ENCODE measurements around the gene TMEM121. TPM values are rescaled to one million over a fixed set of nuclear protein-coding genes. Genes with fewer than 3 reads are reported as not detected.
"Not testable (repeated sequence)": the region's sequence is repeated elsewhere in the genome, so short reads cannot be mapped to it uniquely, and the experiment has no call there.

The TMEM121 gene
- total RNA-seq, 1 donor from 2014 or later: 5.8 TPM

DNA sequence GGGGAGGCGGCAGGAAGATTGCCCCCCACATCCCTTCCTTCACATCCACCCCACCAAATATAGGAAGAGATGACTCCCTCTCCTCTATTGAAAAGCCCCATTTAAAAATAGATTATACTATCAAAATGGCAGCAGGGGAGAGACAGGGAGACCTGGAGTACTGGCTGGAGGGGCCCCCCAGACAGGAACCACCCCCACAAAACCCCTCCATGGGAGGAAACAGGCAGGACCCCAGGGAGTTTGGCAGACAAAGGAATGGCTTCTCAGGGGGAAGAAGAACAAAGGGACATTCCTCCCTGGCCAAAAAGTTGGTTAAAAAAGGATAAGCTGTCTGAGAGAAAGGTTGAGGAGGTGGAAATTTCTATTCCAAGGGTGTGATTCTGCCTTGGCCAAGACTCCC is 19.3 kb downstream of the TMEM121 start:
- DNase-seq (ENCODE audit: low read depth in 2 of 2): not testable (repeated sequence)

DNA sequence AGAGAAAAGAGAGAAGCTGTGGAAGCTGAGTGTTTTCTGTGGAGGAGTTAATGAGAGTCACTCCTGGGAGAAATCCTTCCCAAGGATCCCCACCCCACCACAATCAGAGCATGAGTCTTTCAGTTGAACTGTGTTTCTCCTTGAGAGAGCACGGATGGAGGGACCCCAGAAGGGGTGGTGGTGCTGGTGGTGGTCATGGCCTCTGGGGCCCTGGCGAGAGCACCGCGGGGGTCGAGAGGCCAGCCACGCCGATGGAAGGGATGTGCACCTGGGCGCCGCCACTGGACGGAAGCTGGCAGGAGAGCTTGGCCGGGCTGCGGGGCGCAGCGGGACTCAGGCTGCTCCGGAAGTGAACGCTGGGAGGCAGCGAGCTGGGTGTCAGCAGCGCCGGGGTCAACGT is 20.0 kb downstream of the TMEM121 start:
- not testable (repeated sequence) for DNase-seq (ENCODE audit: low read depth in 2 of 2)

DNA sequence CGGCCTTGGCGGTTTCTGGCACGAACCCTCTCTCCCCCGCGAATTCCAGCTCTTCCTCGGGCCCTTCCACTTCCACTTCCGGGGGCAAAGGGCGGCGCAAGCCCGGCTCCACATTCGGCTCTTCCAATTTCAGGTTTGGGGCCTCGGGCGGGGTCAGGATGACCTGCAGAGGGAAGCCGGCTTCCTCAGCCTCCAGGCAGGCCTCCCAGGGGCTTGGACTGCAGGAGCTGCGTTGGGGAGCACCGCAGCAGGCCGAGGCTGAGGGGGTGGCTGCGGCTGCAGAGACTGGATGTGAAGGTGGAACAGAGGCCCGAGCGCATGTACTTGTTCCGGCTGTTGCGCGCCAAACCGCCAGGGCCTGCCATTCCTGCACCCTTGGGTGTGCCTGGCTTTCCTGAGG is 20.7 kb downstream of the TMEM121 start:
- not testable (repeated sequence) for DNase-seq (ENCODE audit: low read depth in 2 of 2)

DNA sequence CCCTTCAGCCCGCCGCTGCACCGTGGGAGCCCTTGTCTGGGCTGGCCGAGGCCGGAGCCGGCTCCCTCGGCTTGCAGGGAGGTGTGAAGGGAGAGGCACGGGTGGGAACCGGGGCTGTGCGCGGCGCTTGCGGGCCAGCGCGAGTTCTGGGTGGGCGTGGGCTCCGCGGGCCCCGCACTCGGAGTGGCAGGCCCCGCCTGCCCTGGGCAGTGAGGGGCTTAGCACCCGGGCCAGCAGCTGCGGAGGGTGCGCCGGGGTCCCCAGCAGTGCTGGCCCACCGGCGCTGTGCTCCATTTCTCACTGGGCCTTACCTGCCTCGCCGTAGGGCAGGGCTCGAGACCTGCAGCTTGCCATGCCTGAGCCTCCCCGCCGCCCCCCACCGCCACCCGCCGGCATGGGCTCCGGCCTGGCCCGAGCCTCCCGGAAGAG is 21.4 kb downstream of the TMEM121 start:
- DNase-seq (ENCODE audit: low read depth in 2 of 2): no peak

DNA sequence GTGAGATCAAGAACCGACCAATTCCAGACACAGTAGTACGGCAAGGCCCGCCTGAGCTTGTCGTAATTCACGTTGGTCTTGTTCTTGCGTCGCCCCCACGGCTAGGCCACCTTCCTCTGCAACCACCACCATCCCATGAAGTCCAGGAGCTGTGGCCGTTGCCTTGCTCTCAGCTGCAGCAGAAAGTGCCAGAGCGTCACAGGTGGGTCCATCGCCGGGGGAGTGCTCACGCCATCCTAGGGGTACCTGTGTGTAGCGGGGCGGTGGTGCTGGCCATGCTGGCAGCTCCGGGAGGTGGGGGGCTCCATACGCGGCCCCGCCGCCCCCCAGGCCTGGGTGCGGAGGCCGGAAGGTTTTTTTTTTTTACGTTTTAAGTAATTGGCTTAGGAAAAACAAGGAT is 23.1 kb downstream of the TMEM121 start:
- DNase-seq (ENCODE audit: low read depth in 2 of 2): no peak

DNA sequence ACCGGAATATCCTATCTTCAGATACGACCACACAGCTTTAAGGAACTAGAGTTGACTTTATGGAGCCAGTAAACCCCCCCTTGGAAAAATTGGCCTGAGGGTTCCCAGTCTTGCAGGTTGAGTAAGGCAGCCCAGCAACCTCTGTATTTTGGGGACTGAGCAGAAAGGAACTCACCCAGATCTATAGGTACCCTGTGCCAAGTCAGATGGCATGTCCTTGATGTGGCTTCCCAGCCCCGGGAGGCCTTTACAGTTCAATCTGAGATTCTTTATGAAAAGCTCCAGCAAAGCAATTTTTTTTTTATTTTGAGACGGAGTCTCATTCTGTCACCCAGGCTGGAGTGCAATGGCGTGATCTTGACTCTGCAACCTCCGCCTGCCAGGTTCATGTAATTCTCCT is 27.6 kb downstream of the TMEM121 start:
- no peak for DNase-seq (ENCODE audit: low read depth in 2 of 2)

DNA sequence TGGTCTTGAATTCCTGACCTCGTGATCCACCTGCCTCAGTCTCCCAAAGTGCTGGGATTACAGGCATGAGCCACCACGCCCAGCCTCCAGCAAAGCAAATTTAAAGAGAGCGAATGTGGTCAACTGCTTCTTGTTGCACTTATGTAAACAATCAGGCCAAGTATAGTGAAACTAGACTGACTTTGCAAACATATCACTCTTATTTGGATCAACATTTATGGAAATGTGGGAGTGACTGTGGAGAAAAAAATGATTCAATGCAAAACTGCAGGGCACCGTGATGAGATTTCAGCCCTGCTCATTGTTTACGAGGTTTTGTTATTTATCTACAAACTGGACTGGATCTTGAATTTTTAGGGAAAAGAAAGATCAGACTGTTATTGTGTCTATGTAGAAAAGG is 28.1 kb downstream of the TMEM121 start:
- DNase-seq (ENCODE audit: low read depth in 2 of 2): no peak

GRCh38 chr14:105557671-105558070 is 31.3 kb downstream of the TMEM121 start:
- DNase-seq (ENCODE audit: low read depth in 2 of 2): not testable (repeated sequence)

GRCh38 chr14:105558449-105559154 is 32.2 kb downstream of the TMEM121 start:
- DNase-seq (ENCODE audit: low read depth in 2 of 2): not testable (repeated sequence)

- not testable (repeated sequence) for DNase-seq (ENCODE audit: low read depth in 2 of 2)
Measured at GRCh38 chr14:105559384-105560047, 33.1 kb downstream of the TMEM121 start.

GRCh38 chr14:105560048-105560669 is 33.8 kb downstream of the TMEM121 start:
- DNase-seq (ENCODE audit: low read depth in 2 of 2): not testable (repeated sequence)

- not testable (repeated sequence) for DNase-seq (ENCODE audit: low read depth in 2 of 2)
Measured at GRCh38 chr14:105561345-105561744, 35.0 kb downstream of the TMEM121 start.

GRCh38 chr14:105562713-105563346 is 36.4 kb downstream of the TMEM121 start:
- DNase-seq (ENCODE audit: low read depth in 2 of 2): no peak

DNA sequence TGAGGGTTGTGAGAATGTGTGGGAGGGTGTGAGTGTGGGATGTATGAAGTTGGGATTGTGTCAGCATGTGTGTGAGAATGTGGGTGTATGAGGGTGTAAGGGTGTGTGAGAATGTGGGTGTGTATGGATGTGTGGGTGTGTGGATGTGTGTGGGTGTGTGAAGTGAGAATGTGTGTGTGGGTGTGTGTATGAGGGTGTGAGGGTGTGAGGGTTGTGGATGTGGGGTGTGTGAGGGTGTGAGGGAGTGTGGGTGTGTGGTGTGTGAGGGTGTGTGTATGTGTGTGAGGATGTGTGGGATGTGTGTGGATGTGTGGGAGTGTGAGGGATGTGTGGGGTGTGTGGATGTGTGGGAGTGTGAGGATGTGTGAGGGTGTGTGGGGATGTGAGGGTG is 37.0 kb downstream of the TMEM121 start:
- DNase-seq (ENCODE audit: low read depth in 2 of 2): no peak

- DNase-seq (ENCODE audit: low read depth in 2 of 2): not testable (repeated sequence)
Measured at GRCh38 chr14:105564536-105564935, 38.2 kb downstream of the TMEM121 start.

GRCh38 chr14:105565185-105565919 is 39.0 kb downstream of the TMEM121 start:
- DNase-seq (ENCODE audit: low read depth in 2 of 2): not testable (repeated sequence)

GRCh38 chr14:105566248-105567163 is 40.1 kb downstream of the TMEM121 start:
- DNase-seq (ENCODE audit: low read depth in 2 of 2): not testable (repeated sequence)

DNA sequence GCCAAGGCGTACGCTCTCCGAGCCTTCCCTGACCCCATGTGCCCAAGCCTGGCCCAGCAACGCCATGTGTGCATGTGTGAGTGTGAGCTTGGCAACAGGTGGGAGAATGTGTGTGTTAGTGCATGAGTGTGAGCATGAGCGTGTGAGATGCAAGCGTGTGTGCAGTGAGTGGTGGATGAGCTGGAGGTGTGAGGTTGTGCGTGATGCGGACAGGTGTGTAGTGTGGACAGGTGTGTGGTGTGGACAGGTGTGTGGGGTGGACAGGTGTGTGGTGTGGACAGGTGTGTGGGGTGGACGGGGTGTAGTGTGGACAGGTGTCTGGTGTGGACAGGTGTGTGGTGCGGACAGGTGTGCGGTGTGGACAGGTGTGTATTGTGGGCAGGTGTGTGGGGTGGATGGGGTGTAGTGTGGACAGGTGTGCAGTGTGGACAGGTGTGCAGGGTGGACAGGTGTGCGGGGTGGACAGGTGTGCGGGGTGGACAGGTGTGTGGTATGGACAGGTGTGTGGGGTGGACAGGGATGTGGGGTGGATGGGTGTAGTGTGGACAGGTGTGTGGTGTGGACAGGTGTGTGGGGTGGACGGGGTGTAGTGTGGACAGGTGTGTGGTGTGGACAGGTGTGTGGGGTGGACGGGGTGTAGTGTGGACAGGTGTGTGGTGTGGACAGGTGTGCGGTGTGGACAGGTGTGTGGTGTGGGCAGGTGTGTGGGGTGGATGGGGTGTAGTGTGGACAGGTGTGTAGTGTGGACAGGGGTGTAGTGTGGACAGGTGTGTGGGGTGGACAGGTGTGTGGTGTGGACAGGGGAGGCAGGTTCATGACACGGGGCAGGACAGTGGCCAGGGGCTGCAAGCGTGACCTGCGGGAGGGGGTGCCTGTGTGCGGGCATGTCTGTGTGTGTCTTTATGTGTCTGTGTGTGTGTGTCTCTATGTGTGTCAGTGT is 41.1 kb downstream of the TMEM121 start:
- not testable (repeated sequence) for DNase-seq (ENCODE audit: low read depth in 2 of 2)

Data from lung microvascular endothelial cell (primary cell).